DND-41 (cell line): ENCODE results near the gene DHDDS.

Experiments
- ATAC-seq: fragments of 200-7000 bp; cut with Tn5 transposase; 3 replicates; pipeline ENCODE4 v1.9.1; 2021; ENCODE audit warnings: low read depth; ENCODE audit not compliant: insufficient read depth
- DNase-seq: peaks from one replicate; pipeline ENCODE4 v3.0.0-alpha.2; 2020
- H2AFZ ChIP-seq: 2 replicates; pipeline ENCODE4 v1.6.0; 2012; ENCODE audit warnings: low read depth, low read length
- H3K27ac ChIP-seq: 2 replicates; pipeline ENCODE4 v1.5.1; 2012; ENCODE audit warnings: low read length, inconsistent platforms
- H3K27me3 ChIP-seq: fragments of 200-600 bp; sonication (generic); 2 replicates; pipeline ENCODE4 v1.6.0; 2012; ENCODE audit warnings: low read length, mild to moderate bottlenecking, inconsistent platforms; ENCODE audit not compliant: insufficient read depth, poor library complexity
- H3K36me3 ChIP-seq: 2 replicates; pipeline ENCODE4 v1.5.1; 2012; ENCODE audit warnings: low read length, inconsistent platforms; ENCODE audit not compliant: insufficient read depth
- H3K4me1 ChIP-seq: 2 replicates; pipeline ENCODE4 v1.5.1; 2012; ENCODE audit warnings: mild to moderate bottlenecking, low read length; ENCODE audit not compliant: insufficient read depth
- H3K4me2 ChIP-seq: 2 replicates; pipeline ENCODE4 v1.6.0; 2012; ENCODE audit warnings: mild to moderate bottlenecking, moderate library complexity, low read length, inconsistent platforms; ENCODE audit not compliant: insufficient read depth
- H3K4me3 ChIP-seq, 2 experiments: fragments of 200-600 bp in 1 of 2; shearing (Covaris generic) in 1 of 2; 2 replicates each; pipeline ENCODE4 v1.5.1; 2012 to 2016; ENCODE audit warnings: inconsistent platforms in 2 of 2, low read length in 2 of 2, mild to moderate bottlenecking in 2 of 2, low read depth in 1 of 2, moderate library complexity in 1 of 2
- H3K79me2 ChIP-seq: 2 replicates; pipeline ENCODE4 v1.6.0; 2012; ENCODE audit warnings: low read length, inconsistent platforms; ENCODE audit not compliant: insufficient read depth
- H3K9ac ChIP-seq: 2 replicates; pipeline ENCODE4 v1.6.0; 2012; ENCODE audit warnings: low read depth, mild to moderate bottlenecking, inconsistent platforms, low read length, moderate library complexity
- H3K9me3 ChIP-seq: 2 replicates; pipeline ENCODE4 v1.5.1; 2012; ENCODE audit warnings: low read length, moderate library complexity, mild to moderate bottlenecking, inconsistent platforms; ENCODE audit not compliant: insufficient read depth, severe bottlenecking
- H4K20me1 ChIP-seq: 2 replicates; pipeline ENCODE4 v1.6.0; 2012; ENCODE audit warnings: low read length; ENCODE audit not compliant: insufficient read depth
- CTCF ChIP-seq: IDR thresholded peaks from 2 replicates; pipeline ENCODE4 v1.5.1; 2012; ENCODE audit warnings: borderline replicate concordance, low read length, moderate library complexity, mild to moderate bottlenecking; ENCODE audit not compliant: poor library complexity, severe bottlenecking; ENCODE audit errors: extremely low read depth
- EZH2 ChIP-seq: IDR thresholded peaks from 3 replicates; pipeline ENCODE4 v1.6.1; 2012; ENCODE audit warnings: borderline replicate concordance, low read depth, mild to moderate bottlenecking, moderate library complexity, low read length, inconsistent platforms; ENCODE audit not compliant: severe bottlenecking

The DHDDS gene

GRCh38 chr1:26472901-26473845 lies 41.1 kb downstream of the DHDDS start:
- Histone ChIP-seq H3K9ac (peak overlapping the region; percentile 100), H3K79me2 (peaks cover 49% of the 10 kb centered on the region), H4K20me1 (peaks cover 53% of the 10 kb centered on the region), H3K36me3 (peaks cover 57% of the 10 kb centered on the region), H2AFZ (no peak overlapping the region), H3K4me2 (peak overlapping the region; percentile 73), H3K4me1 (peaks cover 49% of the 10 kb centered on the region), H3K27ac (peak overlapping the region; percentile 97), H3K4me3 (peak overlapping the region; percentile 72 to 82), H3K9me3 (no peaks in the 10 kb centered on the region), H3K27me3 (no peaks in the 10 kb centered on the region)
- TF ChIP-seq CTCF (no peak), EZH2 (no peak)
- ATAC-seq, result peak; percentile 66
- peak; percentile 95 for DNase-seq

GRCh38 chr1:26474818-26475217 lies 42.7 kb downstream of the DHDDS start:
- H2AFZ ChIP-seq, result no peak overlapping the region
- no peak for DNase-seq
- H3K4me2 ChIP-seq, result peak overlapping the region; percentile 73
- H3K9me3 ChIP-seq, result no peaks in the 10 kb centered on the region
- H3K4me1 ChIP-seq, result peaks cover 42% of the 10 kb centered on the region
- peaks cover 51% of the 10 kb centered on the region for H4K20me1 ChIP-seq
- H3K4me3 ChIP-seq, result peak overlapping the region in 1 of 2 experiments; percentile 65; a peak in 2 of 4 replicates
- ATAC-seq, result no peak
- peaks cover 57% of the 10 kb centered on the region for H3K36me3 ChIP-seq
- no peak overlapping the region for H3K27ac ChIP-seq
- peak overlapping the region; percentile 100; the same call in 1 of the 2 replicates for H3K9ac ChIP-seq
- H3K27me3 ChIP-seq, result no peaks in the 10 kb centered on the region
- TF ChIP-seq CTCF (no peak), EZH2 (no peak)
- H3K79me2 ChIP-seq, result peaks cover 44% of the 10 kb centered on the region

GRCh38 chr1:26475989-26476388 lies 43.9 kb downstream of the DHDDS start:
- peaks cover 36% of the 10 kb centered on the region for H3K79me2 ChIP-seq
- H3K9me3 ChIP-seq, result no peaks in the 10 kb centered on the region
- no peak overlapping the region for H3K27ac ChIP-seq
- H3K36me3 ChIP-seq, result peaks cover 55% of the 10 kb centered on the region
- H3K9ac ChIP-seq, result no peak overlapping the region
- TF ChIP-seq CTCF (no peak), EZH2 (no peak)
- H3K4me2 ChIP-seq, result peak overlapping the region; percentile 36; the same call in 1 of the 2 replicates
- H2AFZ ChIP-seq, result no peak overlapping the region
- DNase-seq (no peak), ATAC-seq (no peak)
- H3K4me3 ChIP-seq, result no peak overlapping the region
- peaks cover 31% of the 10 kb centered on the region for H3K4me1 ChIP-seq
- peaks cover 44% of the 10 kb centered on the region for H4K20me1 ChIP-seq
- H3K27me3 ChIP-seq, result no peaks in the 10 kb centered on the region
